Thyroid gland (tissue), 4 donors: ENCODE data around the gene DNM2.

Experiments used
- CTCF ChIP-seq, 6 experiments: fragments of 200-600 bp in 3 of 6; fragments of 450-650 bp in 3 of 6; sonication (generic) in 3 of 6; IDR thresholded peaks; one replicate each; pipeline ENCODE4 v1.5.1; 2016 to 2019; ENCODE audit warnings: antibody characterized with exemption in 6 of 6, mild to moderate bottlenecking in 2 of 6, inconsistent platforms in 1 of 6, moderate library complexity in 1 of 6
- POLR2A ChIP-seq, 2 donors: fragments of 450-650 bp; IDR thresholded peaks; one replicate each; pipeline ENCODE4 v1.6.1; 2017; ENCODE audit warnings: antibody characterized with exemption in 2 of 2, mild to moderate bottlenecking in 2 of 2, moderate library complexity in 1 of 2

- TF ChIP-seq CTCF (IDR thresholded peaks at IDR 0.05) (no peak), POLR2A (IDR thresholded peaks at IDR 0.05) (no peak)
Measured at GRCh38 chr19:10842788-10843187, 124.9 kb downstream of the DNM2 start.
